Measurements from ENCODE around the gene RASSF6.

GRCh38 chr4:73576381-73576780, 43.9 kb downstream of the RASSF6 start:
- TF ChIP-seq EZH2 (IDR thresholded peaks at IDR 0.05; ENCODE audit: borderline replicate concordance, insufficient read depth, low read length, poor library complexity, severe bottlenecking) (no peak), POLR2AphosphoS5 (IDR thresholded peaks at IDR 0.05) (no peak), RAD21 (conservative IDR thresholded peaks at IDR 0.05) (no peak), EP300 (conservative IDR thresholded peaks at IDR 0.05; ENCODE audit: poor library complexity, severe bottlenecking) (no peak), SMC3 (conservative IDR thresholded peaks at IDR 0.05; ENCODE audit: poor library complexity) (no peak)
- TF ChIP-seq, protein P1, sequence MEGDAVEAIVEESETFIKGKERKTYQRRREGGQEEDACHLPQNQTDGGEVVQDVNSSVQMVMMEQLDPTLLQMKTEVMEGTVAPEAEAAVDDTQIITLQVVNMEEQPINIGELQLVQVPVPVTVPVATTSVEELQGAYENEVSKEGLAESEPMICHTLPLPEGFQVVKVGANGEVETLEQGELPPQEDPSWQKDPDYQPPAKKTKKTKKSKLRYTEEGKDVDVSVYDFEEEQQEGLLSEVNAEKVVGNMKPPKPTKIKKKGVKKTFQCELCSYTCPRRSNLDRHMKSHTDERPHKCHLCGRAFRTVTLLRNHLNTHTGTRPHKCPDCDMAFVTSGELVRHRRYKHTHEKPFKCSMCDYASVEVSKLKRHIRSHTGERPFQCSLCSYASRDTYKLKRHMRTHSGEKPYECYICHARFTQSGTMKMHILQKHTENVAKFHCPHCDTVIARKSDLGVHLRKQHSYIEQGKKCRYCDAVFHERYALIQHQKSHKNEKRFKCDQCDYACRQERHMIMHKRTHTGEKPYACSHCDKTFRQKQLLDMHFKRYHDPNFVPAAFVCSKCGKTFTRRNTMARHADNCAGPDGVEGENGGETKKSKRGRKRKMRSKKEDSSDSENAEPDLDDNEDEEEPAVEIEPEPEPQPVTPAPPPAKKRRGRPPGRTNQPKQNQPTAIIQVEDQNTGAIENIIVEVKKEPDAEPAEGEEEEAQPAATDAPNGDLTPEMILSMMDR (IDR thresholded peaks at IDR 0.05; ENCODE audit: poor library complexity, severe bottlenecking) = no peak
